Hepatocyte (in vitro differentiated cells): ENCODE measurements around the gene NDRG2.

Experiments used
- CTCF ChIP-seq: fragments of 200-600 bp; sonication (generic); IDR thresholded peaks from 2 replicates; pipeline ENCODE4 v1.5.1; 2016; ENCODE audit warnings: antibody characterized with exemption, mild to moderate bottlenecking; ENCODE audit not compliant: poor library complexity
- EZH2 ChIP-seq: fragments of 200-600 bp; sonication (generic); IDR thresholded peaks from 2 replicates; pipeline ENCODE4 v1.6.1; 2016; ENCODE audit warnings: antibody characterized with exemption, mild to moderate bottlenecking, borderline replicate concordance

GRCh38 chr14:21040370-21040925 lies 15.6 kb upstream of the NDRG2 start:
- TF ChIP-seq CTCF, result no peak
- no peak for TF ChIP-seq EZH2
